ENCODE results near the gene FBXO21.

FBXO21 gene

DNA sequence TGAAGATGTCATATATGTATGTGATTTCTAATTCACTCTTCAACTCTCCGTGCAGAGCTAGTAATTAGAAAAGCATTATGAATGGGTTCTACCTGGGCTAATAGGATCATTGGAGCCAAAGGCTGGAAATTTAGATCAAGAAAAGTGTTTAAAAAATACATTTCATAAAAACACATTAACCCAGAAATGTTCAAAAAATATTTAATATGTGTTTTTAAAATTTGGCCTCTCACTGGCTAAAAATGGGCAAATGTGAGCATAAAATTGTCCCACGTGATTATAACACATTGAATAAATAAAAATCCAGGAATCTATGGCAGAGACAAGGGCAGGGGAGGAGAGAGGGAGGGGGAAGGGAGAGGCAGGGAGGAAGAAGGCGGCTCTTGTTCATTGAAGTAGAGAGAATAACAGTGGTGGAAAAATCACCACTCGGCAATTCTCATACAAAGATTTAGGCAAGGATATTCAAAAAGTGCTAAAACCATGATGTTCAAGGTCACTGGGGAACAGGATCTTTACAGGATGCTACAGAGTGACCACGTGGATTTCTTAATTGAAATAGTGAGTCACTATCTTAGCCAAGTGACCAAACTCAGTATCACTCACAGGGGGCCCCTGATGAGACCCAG, 38.8 kb downstream of the FBXO21 start:
- DNase-seq: no peak
- WGBS (ENCODE audit: extremely low coverage, insufficient coverage, insufficient read length): no CpG with 5 or more reads among the region's 5 CpGs
- no peaks in the 10 kb centered on the region for H3K27me3 ChIP-seq (ENCODE audit: insufficient read depth, low read length)
- no peak overlapping the region for H3K9ac ChIP-seq (ENCODE audit: low read length)
- H2BK120ac ChIP-seq (ENCODE audit: insufficient read depth, low read length, poor library complexity): no peak overlapping the region
- no peaks in the 10 kb centered on the region for H3K79me2 ChIP-seq (ENCODE audit: control insufficient read depth, insufficient read depth, low read length, poor library complexity)
- no peak overlapping the region for H2AK5ac ChIP-seq (ENCODE audit: low read length)
- H3K23ac ChIP-seq (ENCODE audit: low read length): no peak overlapping the region
- no peak overlapping the region for H2AFZ ChIP-seq (ENCODE audit: insufficient read depth, low read length, poor library complexity)
- no peak overlapping the region for H2BK5ac ChIP-seq (ENCODE audit: low read depth, low read length, poor library complexity)
- no peaks in the 10 kb centered on the region for H3K79me1 ChIP-seq (ENCODE audit: low read length)
- H3K9me3 ChIP-seq (ENCODE audit: insufficient read depth, low read depth, low read length): no peaks in the 10 kb centered on the region
- no peak overlapping the region for H3K27ac ChIP-seq (ENCODE audit: low read depth, low read length)
- H3K4me3 ChIP-seq (ENCODE audit: low read depth, low read length): no peak overlapping the region
- no peak overlapping the region for H3K14ac ChIP-seq (ENCODE audit: low read length)
- H2BK12ac ChIP-seq (ENCODE audit: low read length): no peak overlapping the region
- peaks cover 29 to 48% of the 10 kb centered on the region in 2 experiments for H3K36me3 ChIP-seq (ENCODE audit: control insufficient read depth in 1 of 2, insufficient read depth in 2 of 2, low read length in 2 of 2)
- no peak overlapping the region for H3K4ac ChIP-seq (ENCODE audit: low read depth, low read length)
- H3K4me1 ChIP-seq (ENCODE audit: control insufficient read depth in 1 of 2, insufficient read depth in 2 of 2, low read length in 2 of 2): no peaks in the 10 kb centered on the region
- H4K8ac ChIP-seq (ENCODE audit: low read depth, low read length): no peak overlapping the region
- H4K12ac ChIP-seq (ENCODE audit: low read depth, low read length): no peak overlapping the region
- no peak overlapping the region for H3K18ac ChIP-seq (ENCODE audit: low read length)
- no peak overlapping the region for H3K4me2 ChIP-seq (ENCODE audit: low read length)
- H4K91ac ChIP-seq (ENCODE audit: low read depth, low read length): no peak overlapping the region

DNA sequence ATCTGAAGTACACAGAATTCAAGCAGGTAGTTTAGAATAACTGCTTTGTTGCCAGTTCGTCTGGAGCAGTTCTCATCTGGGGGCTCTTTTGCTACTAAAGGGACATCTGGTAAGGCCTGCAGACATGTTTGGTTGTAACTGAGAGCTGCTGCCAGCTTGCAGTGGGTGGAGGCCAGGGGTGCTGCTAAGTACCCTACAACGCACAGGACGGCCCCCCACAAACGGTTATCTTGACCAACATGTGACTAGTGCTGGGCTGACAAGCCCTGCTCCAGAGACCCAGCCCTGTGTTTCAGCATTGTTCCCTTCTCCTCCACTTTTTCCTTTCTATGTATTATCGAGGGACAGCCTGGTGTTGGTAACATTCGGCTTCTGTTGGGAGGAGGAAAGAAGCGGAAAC, 40.8 kb downstream of the FBXO21 start:
- Histone ChIP-seq H3K79me1 (ENCODE audit: low read length) (no peaks in the 10 kb centered on the region), H3K4me1 (ENCODE audit: control insufficient read depth in 1 of 2, insufficient read depth in 2 of 2, low read length in 2 of 2) (no peaks in the 10 kb centered on the region), H4K91ac (ENCODE audit: low read depth, low read length) (no peak overlapping the region), H2BK120ac (ENCODE audit: insufficient read depth, low read length, poor library complexity) (no peak overlapping the region), H2BK5ac (ENCODE audit: low read depth, low read length, poor library complexity) (no peak overlapping the region), H3K18ac (ENCODE audit: low read length) (no peak overlapping the region), H4K12ac (ENCODE audit: low read depth, low read length) (no peak overlapping the region), H3K79me2 (ENCODE audit: control insufficient read depth, insufficient read depth, low read length, poor library complexity) (no peaks in the 10 kb centered on the region), H2AFZ (ENCODE audit: insufficient read depth, low read length, poor library complexity) (no peak overlapping the region), H3K9me3 (ENCODE audit: insufficient read depth, low read depth, low read length) (no peaks in the 10 kb centered on the region), H4K8ac (ENCODE audit: low read depth, low read length) (no peak overlapping the region), H3K4me2 (ENCODE audit: low read length) (no peak overlapping the region), H3K27me3 (ENCODE audit: insufficient read depth, low read length) (no peaks in the 10 kb centered on the region), H3K36me3 (ENCODE audit: control insufficient read depth in 1 of 2, insufficient read depth in 2 of 2, low read length in 2 of 2) (peaks cover 23 to 47% of the 10 kb centered on the region in 2 experiments), H3K27ac (ENCODE audit: low read depth, low read length) (no peak overlapping the region), H3K14ac (ENCODE audit: low read length) (no peak overlapping the region), H2AK5ac (ENCODE audit: low read length) (no peak overlapping the region), H3K23ac (ENCODE audit: low read length) (no peak overlapping the region), H2BK12ac (ENCODE audit: low read length) (no peak overlapping the region), H3K4me3 (ENCODE audit: low read depth, low read length) (no peak overlapping the region), H3K4ac (ENCODE audit: low read depth, low read length) (no peak overlapping the region), H3K9ac (ENCODE audit: low read length) (no peak overlapping the region)
- no CpG with 5 or more reads among the region's 7 CpGs for WGBS (ENCODE audit: extremely low coverage, insufficient coverage, insufficient read length)
- no peak for DNase-seq

DNA sequence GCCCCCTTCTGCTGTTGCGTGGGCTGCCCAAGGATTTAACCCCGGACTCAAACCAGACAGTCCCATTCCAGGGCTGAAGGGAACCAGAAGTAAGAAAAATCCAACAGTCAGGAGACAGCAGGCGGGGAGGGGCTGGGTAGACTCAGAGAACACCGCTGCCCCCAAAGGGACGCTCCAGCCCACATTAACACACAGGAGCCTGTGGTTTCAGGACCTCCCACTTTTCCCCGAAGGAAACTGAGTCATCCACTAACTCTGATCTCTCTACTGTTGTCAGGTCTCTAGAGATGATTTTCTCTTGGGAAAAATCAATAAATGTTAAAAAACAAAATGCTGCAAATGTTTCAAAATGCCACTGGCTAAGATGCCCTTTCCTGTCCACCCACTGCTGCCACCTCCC, 41.6 kb downstream of the FBXO21 start:
- no peak overlapping the region for H3K4ac ChIP-seq (ENCODE audit: low read depth, low read length)
- H3K27me3 ChIP-seq (ENCODE audit: insufficient read depth, low read length): no peaks in the 10 kb centered on the region
- no peak overlapping the region for H2BK12ac ChIP-seq (ENCODE audit: low read length)
- H3K4me3 ChIP-seq (ENCODE audit: low read depth, low read length): peak overlapping the region; percentile 10
- no peak for DNase-seq
- no peak overlapping the region for H2BK120ac ChIP-seq (ENCODE audit: insufficient read depth, low read length, poor library complexity)
- H3K9ac ChIP-seq (ENCODE audit: low read length): no peak overlapping the region
- no peak overlapping the region for H3K18ac ChIP-seq (ENCODE audit: low read length)
- H3K23ac ChIP-seq (ENCODE audit: low read length): no peak overlapping the region
- H4K8ac ChIP-seq (ENCODE audit: low read depth, low read length): no peak overlapping the region
- H2BK5ac ChIP-seq (ENCODE audit: low read depth, low read length, poor library complexity): no peak overlapping the region
- no peak overlapping the region for H3K14ac ChIP-seq (ENCODE audit: low read length)
- WGBS (ENCODE audit: extremely low coverage, insufficient coverage, insufficient read length): no CpG with 5 or more reads among the region's 6 CpGs
- no peak overlapping the region for H3K4me2 ChIP-seq (ENCODE audit: low read length)
- no peak overlapping the region for H2AK5ac ChIP-seq (ENCODE audit: low read length)
- H4K91ac ChIP-seq (ENCODE audit: low read depth, low read length): no peak overlapping the region
- H3K27ac ChIP-seq (ENCODE audit: low read depth, low read length): no peak overlapping the region
- H3K79me1 ChIP-seq (ENCODE audit: low read length): no peaks in the 10 kb centered on the region
- H3K9me3 ChIP-seq (ENCODE audit: insufficient read depth, low read depth, low read length): no peaks in the 10 kb centered on the region
- H4K12ac ChIP-seq (ENCODE audit: low read depth, low read length): no peak overlapping the region
- H3K79me2 ChIP-seq (ENCODE audit: control insufficient read depth, insufficient read depth, low read length, poor library complexity): no peaks in the 10 kb centered on the region
- no peaks in the 10 kb centered on the region for H3K4me1 ChIP-seq (ENCODE audit: control insufficient read depth in 1 of 2, insufficient read depth in 2 of 2, low read length in 2 of 2)
- no peak overlapping the region for H2AFZ ChIP-seq (ENCODE audit: insufficient read depth, low read length, poor library complexity)
- peaks cover 23 to 40% of the 10 kb centered on the region in 2 experiments for H3K36me3 ChIP-seq (ENCODE audit: control insufficient read depth in 1 of 2, insufficient read depth in 2 of 2, low read length in 2 of 2)

DNA sequence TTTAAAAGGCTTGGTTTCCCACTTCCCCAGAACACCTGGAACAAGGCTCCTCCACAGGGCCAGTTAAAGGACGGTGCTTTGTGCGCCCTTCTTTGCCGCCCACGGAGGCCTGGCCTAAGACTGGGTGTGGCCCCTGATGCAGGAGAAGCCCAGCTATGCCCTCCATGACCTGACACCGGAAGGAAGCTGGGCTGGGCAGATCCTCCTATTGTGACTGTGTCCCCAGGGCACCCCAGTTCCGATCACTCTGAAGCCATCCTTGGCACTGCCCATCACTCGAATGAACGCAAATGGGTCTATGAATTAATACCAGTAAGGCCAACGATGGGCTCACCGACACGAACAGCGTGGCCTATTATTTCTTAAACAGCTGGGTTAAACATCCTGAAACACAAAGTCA, 42.6 kb downstream of the FBXO21 start:
- WGBS (ENCODE audit: extremely low coverage, insufficient coverage, insufficient read length): no CpG with 5 or more reads among the region's 12 CpGs
- Histone ChIP-seq H3K36me3 (ENCODE audit: control insufficient read depth in 1 of 2, insufficient read depth in 2 of 2, low read length in 2 of 2) (peaks cover 15 to 37% of the 10 kb centered on the region in 2 experiments), H2AFZ (ENCODE audit: insufficient read depth, low read length, poor library complexity) (no peak overlapping the region), H2BK5ac (ENCODE audit: low read depth, low read length, poor library complexity) (no peak overlapping the region), H3K4me2 (ENCODE audit: low read length) (no peak overlapping the region), H3K14ac (ENCODE audit: low read length) (no peak overlapping the region), H4K12ac (ENCODE audit: low read depth, low read length) (no peak overlapping the region), H3K4me3 (ENCODE audit: low read depth, low read length) (no peak overlapping the region), H3K9me3 (ENCODE audit: insufficient read depth, low read depth, low read length) (no peaks in the 10 kb centered on the region), H3K79me1 (ENCODE audit: low read length) (no peaks in the 10 kb centered on the region), H3K79me2 (ENCODE audit: control insufficient read depth, insufficient read depth, low read length, poor library complexity) (no peaks in the 10 kb centered on the region), H2BK120ac (ENCODE audit: insufficient read depth, low read length, poor library complexity) (no peak overlapping the region), H3K18ac (ENCODE audit: low read length) (no peak overlapping the region), H3K27ac (ENCODE audit: low read depth, low read length) (no peak overlapping the region), H3K27me3 (ENCODE audit: insufficient read depth, low read length) (no peaks in the 10 kb centered on the region), H2BK12ac (ENCODE audit: low read length) (no peak overlapping the region), H4K91ac (ENCODE audit: low read depth, low read length) (no peak overlapping the region), H3K23ac (ENCODE audit: low read length) (no peak overlapping the region), H3K9ac (ENCODE audit: low read length) (no peak overlapping the region), H3K4ac (ENCODE audit: low read depth, low read length) (no peak overlapping the region), H3K4me1 (ENCODE audit: control insufficient read depth in 1 of 2, insufficient read depth in 2 of 2, low read length in 2 of 2) (no peaks in the 10 kb centered on the region), H2AK5ac (ENCODE audit: low read length) (no peak overlapping the region), H4K8ac (ENCODE audit: low read depth, low read length) (no peak overlapping the region)
- DNase-seq: no peak

Data from trophoblast cell (in vitro differentiated cells and primary cell).